ENCODE measurements around the gene ITIH3.

The ITIH3 gene

DNA sequence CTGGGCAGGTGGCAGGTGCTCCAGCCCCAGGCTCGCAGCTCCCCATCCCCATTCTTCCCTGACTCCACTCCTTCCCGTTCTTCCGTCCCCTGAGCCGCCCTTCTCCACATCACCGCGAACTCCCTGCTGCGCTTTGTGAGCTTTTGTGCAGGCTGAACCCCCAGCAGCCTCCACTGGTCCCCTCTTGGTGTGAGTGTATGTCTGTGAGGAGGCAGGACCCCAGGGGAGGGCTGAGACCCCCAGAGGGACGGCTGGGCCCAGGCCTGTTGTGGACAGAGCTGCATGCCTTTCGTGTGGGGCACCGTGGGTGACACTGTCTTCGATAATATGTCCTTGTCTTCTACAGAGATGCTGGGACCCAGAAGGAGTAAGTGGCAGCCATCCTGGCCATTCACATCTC is 7.3 kb upstream of the ITIH3 start:
- no peak overlapping the region for H3K4me3 ChIP-seq (ENCODE audit: low read depth, low read length)
- TF ChIP-seq CTCF (conservative IDR thresholded peaks at IDR 0.05; ENCODE audit: low read depth, low read length) = no peak
- DNase-seq (ENCODE audit: low read depth) = no peak

- no peak for DNase-seq (ENCODE audit: low read depth)
- no peak overlapping the region for H3K4me3 ChIP-seq (ENCODE audit: low read depth, low read length)
- TF ChIP-seq CTCF (conservative IDR thresholded peaks at IDR 0.05; ENCODE audit: low read depth, low read length) = no peak
These were observed 6.6 kb upstream of the ITIH3 start for GRCh38 chr3:52787672-52788625.

- no peak for TF ChIP-seq CTCF (conservative IDR thresholded peaks at IDR 0.05; ENCODE audit: low read depth, low read length)
These were observed 5.5 kb upstream of the ITIH3 start for GRCh38 chr3:52788890-52789745.

GRCh38 chr3:52789746-52790040 is 4.9 kb upstream of the ITIH3 start:
- DNase-seq (ENCODE audit: low read depth) = no peak
- H3K4me3 ChIP-seq (ENCODE audit: low read depth, low read length) = no peak overlapping the region
- TF ChIP-seq CTCF (conservative IDR thresholded peaks at IDR 0.05; ENCODE audit: low read depth, low read length) = no peak

More at GRCh38 chr3:52788890-52789745, 5.5 kb upstream of the ITIH3 start:
- DNase-seq (ENCODE audit: low read depth) = no peak
- H3K4me3 ChIP-seq (ENCODE audit: low read depth, low read length) = no peak overlapping the region

- no peak for TF ChIP-seq CTCF (conservative IDR thresholded peaks at IDR 0.05; ENCODE audit: low read depth, low read length)
- no peak overlapping the region for H3K4me3 ChIP-seq (ENCODE audit: low read depth, low read length)
These were observed 4.3 kb upstream of the ITIH3 start for GRCh38 chr3:52790337-52790736.

GRCh38 chr3:52790741-52791140 is 3.9 kb upstream of the ITIH3 start:
- TF ChIP-seq CTCF (conservative IDR thresholded peaks at IDR 0.05; ENCODE audit: low read depth, low read length) = no peak
- no peak for DNase-seq (ENCODE audit: low read depth)
- H3K4me3 ChIP-seq (ENCODE audit: low read depth, low read length) = no peak overlapping the region

More at GRCh38 chr3:52790337-52790736, 4.3 kb upstream of the ITIH3 start:
- no peak for DNase-seq (ENCODE audit: low read depth)

Measured in choroid plexus epithelial cell (primary cell).